HG02970 (cell line): ENCODE measurements around the gene C2orf76.
"Not testable (repeated sequence)": the region's sequence is repeated elsewhere in the genome, so short reads cannot be mapped to it uniquely, and the experiment has no call there.

Experiments
- ATAC-seq: cut with Tn5 transposase; IDR thresholded peaks from one replicate; pipeline ENCODE4 v1.9.1; 2021; ENCODE audit warnings: mild to moderate bottlenecking, moderate library complexity, moderate number of reproducible peaks; ENCODE audit not compliant: unreplicated experiment, low FRiP score

C2orf76 gene

DNA sequence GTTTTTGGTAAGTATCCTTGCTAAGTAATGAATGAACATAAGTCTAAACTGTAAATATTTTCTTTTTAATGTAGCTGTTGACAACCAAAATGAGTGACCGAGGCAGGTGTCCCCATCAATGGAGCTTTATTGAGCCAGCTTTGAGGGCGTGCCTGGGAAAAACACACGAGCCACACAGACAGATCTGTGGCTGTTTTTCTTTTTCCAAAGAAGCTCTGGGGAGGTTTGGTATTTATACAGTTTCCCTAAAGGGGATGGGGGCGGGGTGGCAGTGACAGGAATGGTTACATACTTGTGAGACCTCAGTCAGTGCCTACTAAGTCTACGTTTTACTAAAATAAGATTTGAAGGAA, 11.3 kb upstream of the C2orf76 start:
- no peak for ATAC-seq

DNA sequence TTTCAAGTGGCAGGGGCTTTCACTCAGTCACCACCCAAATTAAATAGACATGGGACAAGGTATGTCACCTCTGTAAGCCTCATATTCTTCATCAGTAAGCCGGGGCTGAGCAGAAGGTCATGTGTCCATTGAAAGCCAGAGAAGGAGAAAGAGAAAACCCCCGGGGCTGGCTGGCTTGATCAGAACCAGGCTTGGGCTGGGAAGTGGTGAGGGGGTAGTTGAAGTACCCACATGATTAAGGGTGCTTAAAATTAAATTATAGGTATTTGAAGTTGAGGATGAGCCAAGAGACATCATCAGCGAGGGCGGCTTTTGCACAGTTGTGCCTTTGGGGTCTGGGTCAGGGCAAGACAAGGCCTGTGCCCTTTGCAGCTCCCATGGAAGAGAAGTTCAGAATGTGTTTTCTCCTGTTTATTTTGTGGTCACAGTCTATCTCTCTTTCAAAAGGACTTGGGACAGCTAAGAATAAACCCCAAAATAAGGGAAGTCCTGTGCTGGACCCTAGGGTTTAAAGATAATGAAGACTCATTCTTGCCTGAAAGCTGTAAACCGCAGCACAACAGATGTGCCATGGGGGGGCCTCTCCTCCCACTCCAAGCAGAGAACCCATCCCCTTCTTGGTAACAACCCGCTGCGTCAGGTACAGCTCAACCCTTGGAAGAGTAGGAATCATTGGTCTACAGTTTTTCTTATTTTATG, 10.8 kb upstream of the C2orf76 start:
- ATAC-seq = no peak

DNA sequence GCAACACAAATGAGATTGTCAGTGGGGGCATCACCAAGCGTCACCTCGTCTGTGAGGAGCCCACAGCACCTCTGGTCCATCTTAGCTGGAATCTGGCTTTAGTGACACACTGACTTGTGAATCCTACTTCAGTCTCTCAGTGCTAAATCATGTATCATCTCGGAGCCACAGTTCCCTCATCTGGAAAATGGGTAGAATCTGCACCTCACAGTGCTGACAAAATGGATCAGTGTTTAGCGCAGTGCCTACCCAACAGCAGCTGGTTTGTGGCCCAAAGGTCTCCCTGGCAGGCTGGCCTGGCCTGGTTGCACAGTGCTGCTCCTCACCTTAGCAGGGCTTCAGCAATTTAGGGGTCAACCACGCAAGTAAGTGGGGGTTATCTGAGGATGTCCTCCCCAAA, 10.2 kb upstream of the C2orf76 start:
- no peak for ATAC-seq

DNA sequence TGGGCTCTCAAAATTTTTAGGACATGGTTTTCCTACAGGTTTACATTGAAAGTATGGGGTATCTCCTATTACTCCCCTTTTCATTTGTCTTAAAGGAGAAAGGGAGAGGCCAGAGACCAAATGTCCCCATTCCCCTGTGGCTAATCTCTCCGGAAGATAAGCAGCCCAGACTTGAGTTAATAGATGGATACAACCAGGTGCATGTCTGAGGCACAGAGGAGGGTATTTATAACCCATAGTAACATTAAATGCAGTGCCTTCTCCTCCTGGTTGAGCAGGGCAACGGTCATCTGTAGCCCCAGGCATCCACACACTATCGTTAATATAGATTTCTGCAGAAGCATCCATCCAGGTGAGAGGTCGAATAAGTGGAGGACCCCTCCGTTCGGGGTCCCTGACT, 9.8 kb upstream of the C2orf76 start:
- not testable (repeated sequence) for ATAC-seq

DNA sequence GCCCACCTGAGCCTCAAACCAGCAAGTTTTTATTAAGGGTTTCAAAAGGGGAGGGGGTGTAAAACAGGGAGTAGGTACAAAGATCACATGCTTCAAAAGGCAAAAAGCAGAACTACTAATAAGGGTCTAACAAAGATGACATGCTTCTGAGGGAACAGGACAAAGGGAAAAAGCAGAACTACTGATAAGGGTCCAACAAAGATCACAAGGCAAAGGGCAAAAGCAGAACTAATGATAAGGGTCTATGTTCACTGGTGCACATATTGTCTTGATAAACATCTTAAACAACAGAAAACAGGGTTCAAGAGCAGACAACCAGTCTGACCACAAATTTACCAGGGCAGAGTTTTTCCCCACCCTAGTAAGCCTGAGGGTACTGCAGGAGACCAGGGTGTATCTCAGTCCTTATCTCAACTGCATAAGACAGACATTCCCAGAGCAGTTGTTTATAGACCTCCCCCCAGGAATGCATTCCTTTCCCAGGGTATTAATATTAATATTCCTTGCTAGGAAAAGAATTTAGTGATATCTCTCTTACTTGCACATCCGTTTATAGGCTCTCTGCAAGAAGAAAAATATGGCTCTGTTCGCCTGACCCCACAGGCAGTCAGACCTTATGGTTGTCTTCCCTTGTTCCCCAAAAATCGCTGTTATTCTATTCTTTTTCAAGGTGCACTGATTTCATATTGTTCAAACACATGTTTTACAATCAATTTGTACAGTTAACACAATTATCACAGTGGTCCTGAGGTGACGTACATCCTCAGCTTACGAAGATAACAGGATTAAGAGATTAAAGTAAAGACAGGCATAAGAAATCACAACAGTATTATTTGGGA, 7.5 kb upstream of the C2orf76 start:
- ATAC-seq = not testable (repeated sequence)

DNA sequence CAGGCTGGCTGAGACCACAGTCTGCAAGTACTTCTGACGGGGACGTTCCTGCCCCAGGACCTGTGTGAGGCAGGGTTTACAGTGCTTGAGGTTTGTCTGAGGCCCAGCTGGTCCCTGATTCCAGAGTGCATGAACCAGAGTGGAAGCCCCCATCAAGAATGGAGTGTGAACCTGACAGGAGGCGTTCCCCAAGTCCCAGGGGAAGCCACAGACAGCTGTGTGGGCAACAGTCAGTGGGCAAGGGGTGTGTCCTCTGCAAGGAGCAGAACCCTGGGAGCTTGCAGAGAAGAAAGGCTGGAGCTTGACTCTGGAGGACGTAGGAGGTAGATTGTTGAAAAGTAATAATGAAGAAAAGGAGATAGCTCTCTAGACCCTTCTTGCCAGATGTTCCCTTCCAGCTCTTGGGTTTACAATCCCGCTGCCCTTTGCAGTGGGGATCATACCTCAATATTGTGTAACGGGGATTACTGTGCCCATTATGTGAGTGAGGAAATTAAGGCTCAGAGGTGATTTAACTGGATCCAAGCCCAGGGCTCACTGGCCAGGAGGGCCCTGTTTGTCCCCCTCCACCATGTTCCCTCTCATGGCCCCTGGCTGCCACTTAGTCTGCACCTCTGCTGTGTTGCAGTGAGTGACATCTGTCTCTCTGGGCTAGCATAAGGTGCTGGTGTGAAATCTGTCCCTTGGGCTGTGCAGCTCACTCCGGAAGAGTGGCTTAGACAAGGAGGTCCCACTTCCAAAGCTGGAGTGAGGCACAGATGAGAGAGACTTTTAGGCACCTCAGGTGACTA, 6.3 kb upstream of the C2orf76 start:
- no peak for ATAC-seq

DNA sequence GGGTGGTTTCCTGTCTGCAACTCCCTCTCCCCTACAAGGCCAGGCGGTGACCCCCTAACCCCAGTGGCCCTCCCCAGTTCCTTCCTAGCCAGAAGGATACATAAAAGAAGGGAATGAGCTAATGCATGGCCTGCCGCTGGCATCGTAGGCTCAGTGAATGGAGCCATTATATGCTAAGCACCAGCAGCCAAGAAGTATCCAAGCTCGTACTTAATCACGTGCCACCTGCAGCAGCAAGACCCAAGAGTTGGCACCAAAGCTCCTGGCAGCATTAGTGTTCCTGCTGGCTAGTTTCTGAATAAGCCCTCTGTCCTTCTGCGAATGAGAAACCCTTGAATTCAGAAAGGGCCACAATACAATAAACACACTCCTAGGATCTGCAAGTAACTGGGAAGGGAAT, 4.5 kb upstream of the C2orf76 start:
- no peak for ATAC-seq

DNA sequence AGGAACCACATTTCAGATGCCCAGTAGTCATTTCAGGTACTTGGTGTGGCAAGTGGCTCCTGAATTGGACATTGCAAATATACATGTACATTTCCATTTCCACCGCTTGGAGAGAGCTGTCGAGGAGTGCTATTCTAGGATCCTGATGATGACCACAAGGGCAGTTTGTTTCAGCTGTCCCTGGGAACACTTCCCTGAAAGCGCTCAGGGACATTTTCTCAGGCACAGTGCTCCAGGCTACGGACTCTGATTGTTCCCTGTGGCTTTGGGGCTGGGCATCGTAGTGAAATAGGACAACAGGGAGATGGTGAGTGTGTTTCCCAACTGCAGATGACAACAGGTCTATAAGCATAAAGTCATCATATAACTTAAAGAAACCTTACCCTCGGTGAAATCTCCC, 3.2 kb upstream of the C2orf76 start:
- ATAC-seq = no peak

DNA sequence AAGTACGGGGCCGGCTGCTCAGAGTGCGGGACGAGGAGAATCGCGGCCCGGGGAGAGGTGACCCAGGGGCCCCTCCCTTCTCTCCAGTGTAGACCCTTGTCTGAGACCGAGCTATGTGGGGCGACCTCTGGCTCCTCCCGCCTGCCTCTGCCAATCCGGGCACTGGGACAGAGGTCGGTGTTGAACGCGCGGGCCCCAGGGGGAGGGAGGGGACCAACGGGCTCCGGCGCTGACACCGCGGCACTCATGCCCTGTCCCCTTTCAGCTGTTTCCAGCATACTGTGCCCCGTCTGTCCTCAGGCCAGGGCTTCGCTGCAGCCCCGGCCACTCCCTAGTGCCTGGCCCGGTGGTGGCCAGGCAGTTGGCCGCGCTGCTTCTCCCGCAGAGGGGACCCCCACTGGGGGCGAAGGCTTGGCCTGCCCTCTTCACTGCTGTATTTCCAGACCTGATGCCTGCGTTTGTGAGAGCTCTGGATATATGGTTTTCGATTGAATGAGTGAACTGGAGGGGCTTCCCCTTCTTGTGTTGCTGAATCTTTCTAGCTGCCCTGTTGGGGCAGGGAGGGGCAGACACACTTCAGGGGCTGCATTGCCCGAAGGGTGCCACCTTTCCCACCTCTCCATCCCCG, 952 bp upstream of the C2orf76 start:
- ATAC-seq = peak; percentile 24

DNA sequence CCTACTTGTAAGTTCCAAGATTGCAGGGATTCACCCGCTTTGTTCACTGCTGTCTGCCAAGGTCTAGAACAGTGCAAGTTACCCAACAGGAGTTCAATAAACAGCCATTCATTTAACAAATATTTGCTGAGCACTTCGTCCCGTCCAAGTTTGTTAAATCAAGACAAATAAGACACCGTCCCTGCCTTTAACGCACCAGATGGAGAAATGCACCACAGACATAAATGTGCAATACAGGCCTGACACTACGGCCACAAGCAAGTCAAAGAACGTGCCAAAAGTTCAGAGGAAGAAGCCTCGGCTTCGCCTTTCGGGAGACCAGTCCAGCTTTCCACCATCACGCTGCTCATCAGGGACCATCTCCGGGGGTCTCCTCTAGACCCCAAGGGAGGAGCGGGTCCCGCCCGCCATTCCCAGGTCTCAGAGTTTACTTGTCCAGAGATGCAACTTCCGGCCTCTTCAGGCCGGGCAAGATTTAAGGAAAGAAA, 429 bp downstream of the C2orf76 start:
- peak; percentile 3 for ATAC-seq

DNA sequence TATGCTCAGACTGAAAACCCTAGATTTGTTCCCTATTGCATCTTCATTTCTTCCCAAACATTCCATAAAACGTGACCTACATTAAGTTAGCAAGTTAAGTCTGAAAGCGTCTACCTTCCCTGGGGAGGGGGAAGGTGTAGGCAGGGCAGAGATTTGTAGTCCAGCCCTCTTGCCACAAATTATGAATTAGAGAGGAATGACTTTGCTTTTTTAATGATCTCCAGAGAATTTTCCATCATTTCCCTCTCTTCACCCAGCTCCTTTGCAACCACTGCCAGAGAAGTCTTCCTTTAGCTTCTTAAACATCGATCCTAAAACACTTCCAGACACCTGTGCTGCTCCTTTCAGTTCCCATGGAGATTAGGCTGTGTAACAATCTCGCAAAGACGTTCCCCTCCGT, 1.2 kb downstream of the C2orf76 start:
- no peak for ATAC-seq

DNA sequence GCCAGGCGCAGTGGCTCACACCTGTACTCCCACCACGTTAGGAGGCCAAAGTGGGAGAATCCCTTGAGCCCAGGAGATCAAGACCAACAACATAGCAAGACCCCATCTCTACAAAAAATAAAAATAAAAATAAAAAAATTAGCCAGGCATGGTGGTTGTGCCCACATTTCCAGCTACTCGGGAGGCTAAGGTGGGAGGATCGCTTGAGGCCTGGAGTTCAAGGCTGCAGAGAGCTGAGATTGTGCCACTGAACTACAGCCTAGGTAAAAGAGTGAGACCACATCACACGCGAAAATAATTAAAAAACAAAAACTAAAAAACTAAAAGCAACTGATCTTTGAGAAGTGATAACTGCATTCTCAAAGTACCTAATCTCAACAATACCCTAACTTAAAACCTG, 1.8 kb downstream of the C2orf76 start:
- ATAC-seq = no peak

DNA sequence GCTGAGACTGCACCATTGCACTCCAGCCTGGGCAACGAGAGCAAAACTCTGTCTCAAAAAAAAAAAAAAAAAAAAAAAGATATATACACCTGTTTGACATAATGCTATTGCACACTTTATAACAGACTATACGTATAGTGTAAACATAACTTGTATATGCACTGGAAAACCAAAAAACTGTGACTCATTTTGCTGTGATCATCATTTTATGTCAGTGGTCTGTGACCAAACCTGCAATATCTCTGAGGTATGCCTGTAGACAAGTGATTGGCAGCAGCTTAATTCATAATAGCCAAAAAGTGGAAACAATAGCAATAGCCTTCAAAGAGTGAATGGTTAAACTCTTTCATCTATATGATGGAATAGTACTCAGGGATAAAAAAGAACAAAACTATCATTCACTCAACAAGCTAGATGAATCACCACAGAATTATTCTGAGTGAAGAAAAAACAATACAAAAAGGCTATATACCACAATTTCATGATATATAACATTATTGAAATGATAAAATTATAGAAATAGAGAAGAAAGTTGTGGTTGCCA, 6.1 kb downstream of the C2orf76 start:
- no peak for ATAC-seq

DNA sequence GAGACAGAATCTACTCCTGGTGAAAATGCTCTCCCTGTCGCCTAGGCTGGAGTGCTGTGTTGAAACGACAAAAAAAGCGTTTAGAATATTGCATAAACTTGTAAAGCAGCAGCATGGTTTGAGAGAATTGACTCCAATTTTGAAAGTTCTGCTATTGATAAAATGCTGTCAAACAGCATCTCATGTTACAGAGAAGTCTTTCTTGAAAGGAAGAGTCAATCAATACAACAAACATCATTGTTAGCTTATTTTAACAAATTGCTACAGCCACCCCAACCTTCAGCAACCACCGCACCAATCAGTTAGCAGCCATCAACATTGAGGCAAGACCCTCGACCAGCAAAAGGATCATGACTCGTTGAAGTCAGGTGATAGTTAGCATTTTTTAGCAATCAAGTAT, 6.9 kb downstream of the C2orf76 start:
- ATAC-seq = no peak

DNA sequence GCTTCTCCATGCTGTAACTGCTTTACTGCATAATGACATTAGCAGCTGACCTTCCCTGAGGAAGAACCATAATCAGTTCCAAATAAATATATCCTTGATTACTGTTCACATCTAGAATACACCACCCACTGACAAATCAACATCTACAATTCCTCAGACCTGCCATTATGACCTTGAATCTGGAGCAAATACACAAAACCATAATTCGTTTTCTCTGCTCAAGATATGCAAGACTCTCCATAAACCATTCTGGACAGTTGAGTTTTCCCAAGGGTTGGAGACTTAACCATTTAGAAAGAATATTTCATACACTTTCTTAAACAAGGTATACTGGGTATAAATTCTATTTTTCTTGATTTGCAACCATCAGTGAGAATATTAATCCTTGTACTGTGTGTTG, 11.8 kb downstream of the C2orf76 start:
- no peak for ATAC-seq

DNA sequence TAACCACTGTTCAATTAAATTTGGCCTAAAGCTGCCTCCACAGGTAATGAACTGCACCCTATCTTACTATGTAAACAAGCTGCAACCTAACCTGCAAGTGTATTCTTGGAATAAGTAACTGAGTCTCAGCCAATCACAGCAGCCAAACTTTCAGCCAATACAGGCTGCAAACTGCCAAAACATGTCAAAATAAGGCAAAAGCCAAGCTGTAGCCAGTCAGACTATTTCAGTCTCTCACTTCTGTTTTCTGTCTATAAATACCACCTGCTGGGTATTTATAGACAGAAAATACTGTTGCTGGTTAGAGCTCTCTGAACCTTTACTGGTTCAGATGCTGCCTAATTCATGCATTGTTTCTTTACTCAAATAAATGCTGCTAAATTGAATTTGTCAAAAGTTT, 14.3 kb downstream of the C2orf76 start:
- ATAC-seq = peak; percentile 91

DNA sequence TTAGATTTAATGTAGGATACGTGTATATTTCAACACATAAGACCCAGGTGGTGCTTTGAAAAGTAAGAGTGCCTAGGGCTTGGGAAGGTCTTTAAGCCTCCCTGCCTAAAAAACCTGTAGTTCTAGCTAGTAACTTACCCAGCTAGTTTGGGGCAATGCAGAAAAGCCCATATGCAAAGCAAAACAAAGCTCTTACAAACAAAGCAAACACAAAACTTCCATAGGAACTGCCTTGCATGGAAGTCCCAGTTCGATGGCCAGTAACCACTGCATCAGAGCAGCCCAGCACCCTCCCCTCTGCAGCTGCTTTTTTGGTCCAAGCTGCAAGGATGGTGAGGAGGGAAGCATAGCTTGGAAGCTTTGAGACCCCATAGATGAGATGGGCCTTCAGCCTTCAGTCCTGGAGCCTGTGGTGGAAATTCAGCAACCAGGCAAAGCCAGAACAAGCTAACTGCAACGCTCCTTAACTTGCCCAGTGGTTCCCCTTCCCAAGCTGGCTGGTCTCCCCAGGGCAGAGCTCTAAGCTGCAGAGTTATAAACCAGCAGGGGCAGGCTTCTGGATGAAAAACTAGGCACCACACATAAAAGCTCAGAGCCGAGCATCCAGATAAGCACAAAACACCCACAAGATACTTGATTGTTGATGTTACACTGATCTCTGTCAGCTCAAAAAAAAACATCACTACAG, 16.2 kb downstream of the C2orf76 start:
- no peak for ATAC-seq

DNA sequence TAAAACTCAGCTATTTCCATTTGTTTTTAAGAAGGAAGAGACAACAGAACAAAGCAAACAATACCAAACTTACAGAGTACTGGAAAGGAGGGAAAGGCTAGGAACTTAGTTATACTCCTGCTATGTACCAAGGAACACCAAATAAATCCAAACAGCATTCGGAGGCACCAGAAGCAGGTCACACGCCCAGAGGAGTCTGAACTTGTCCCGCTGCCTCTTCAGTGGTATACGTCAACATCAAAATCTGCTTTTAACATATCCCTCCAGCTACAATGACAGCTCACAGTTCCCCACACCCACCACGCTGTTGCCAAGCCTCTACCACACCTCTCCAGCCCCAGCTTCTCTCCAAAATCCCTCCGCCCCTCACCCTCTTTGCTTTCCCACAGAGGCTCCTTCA, 17.3 kb downstream of the C2orf76 start:
- no peak for ATAC-seq

DNA sequence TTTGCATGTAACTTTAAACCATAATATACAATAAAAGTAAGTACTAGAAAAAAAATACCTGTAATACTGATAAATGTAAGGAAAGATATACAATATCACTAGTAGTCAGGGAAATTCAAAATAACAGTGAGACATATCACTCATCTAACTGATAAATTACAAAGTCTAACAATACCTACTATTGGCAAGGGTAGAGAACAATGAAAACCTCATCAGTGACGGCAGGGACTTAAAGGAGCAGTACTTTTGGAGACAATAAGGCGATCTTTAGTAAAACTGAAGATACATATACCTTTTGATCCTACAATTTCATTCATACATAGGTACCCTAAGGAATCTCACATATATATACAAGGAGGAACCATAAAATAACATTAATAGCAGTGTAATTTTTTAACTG, 24.9 kb downstream of the C2orf76 start:
- ATAC-seq = no peak

DNA sequence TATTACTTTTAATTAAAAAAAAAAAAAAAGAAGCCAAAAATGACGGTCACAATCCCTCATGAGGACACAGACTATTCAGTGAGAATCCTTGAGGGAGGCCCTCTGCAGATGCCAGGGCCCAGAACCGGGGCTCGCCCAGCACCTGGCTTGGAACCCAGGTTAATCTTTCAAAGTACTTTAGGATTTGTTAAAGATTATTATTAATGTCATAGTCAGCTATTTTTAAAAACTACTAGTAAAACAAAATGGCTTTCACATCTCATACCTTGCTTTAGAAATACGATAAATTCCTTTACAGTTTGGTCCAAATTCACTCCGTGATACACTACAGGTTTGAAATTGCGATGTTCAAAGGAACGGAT, 27.1 kb downstream of the C2orf76 start:
- ATAC-seq = peak; percentile 26
